Measurements from ENCODE around the gene FBXL14. TPM values are rescaled to one million over a fixed set of nuclear protein-coding genes. Genes with fewer than 3 reads are reported as not detected.
A peak's percentile ranks its signal among the peaks of the same experiment; 100 is the strongest.

FBXL14 gene
- total RNA-seq, 1 donor from 2014 or later = 33.7 TPM

DNA sequence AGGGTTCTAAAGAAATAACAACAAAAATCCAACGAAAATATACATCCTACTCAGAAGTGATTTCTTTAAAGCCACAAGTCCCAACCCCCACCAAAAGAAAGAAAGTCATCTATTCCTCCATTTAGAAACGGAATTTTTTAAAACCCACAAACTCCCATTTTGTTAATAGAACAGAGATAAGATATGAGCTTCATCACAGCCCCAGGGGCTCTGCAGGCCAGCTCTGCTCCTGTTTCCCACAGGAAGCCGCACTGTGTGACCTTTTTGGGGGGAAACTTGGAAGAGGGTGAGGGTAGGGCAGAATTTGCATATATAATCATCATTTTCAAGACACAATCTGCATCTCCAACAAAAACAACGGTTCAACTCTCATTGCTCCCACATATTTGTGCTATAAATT lies 2.8 kb downstream of the FBXL14 start:
- Mint-ChIP-seq H3K4me3 (peak overlapping the region; percentile 90), H3K27ac (ENCODE audit: unreplicated experiment) (no peak overlapping the region), H3K36me3 (ENCODE audit: low read depth) (peaks cover 6% of the 10 kb centered on the region), H3K4me1 (peaks cover 77% of the 10 kb centered on the region), H3K27me3 (ENCODE audit: low read depth) (peaks cover 6% of the 10 kb centered on the region), H3K9me3 (no peaks in the 10 kb centered on the region)
- DNase-seq (ENCODE audit: low read depth, low spot score) = no peak
- TF ChIP-seq, protein P1, sequence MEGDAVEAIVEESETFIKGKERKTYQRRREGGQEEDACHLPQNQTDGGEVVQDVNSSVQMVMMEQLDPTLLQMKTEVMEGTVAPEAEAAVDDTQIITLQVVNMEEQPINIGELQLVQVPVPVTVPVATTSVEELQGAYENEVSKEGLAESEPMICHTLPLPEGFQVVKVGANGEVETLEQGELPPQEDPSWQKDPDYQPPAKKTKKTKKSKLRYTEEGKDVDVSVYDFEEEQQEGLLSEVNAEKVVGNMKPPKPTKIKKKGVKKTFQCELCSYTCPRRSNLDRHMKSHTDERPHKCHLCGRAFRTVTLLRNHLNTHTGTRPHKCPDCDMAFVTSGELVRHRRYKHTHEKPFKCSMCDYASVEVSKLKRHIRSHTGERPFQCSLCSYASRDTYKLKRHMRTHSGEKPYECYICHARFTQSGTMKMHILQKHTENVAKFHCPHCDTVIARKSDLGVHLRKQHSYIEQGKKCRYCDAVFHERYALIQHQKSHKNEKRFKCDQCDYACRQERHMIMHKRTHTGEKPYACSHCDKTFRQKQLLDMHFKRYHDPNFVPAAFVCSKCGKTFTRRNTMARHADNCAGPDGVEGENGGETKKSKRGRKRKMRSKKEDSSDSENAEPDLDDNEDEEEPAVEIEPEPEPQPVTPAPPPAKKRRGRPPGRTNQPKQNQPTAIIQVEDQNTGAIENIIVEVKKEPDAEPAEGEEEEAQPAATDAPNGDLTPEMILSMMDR (conservative IDR thresholded peaks at IDR 0.05) = no peak

DNA sequence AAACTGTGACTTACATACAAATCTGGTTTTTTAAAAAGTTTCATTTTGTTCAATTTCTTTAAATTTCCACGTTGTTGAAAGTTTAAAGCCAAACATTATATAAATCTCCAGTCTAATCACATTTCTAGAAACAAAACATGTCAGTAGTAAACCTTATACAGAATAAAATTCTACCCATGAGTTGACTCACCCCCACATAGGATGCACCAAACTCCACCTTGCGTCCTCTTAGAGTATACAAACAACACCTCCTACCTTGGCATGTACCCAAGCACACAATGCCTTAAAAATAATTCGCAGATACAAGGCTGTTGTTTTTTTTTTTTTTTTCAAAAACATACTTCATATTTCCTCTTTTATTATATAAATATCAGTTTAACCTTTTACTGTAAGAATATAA lies 3.3 kb downstream of the FBXL14 start:
- TF ChIP-seq, protein P1 (conservative IDR thresholded peaks at IDR 0.05) = peak; percentile 36
- Mint-ChIP-seq H3K4me3 (peak overlapping the region; percentile 90), H3K4me1 (peaks cover 74% of the 10 kb centered on the region), H3K9me3 (no peaks in the 10 kb centered on the region), H3K27ac (ENCODE audit: unreplicated experiment) (peak overlapping the region; percentile 91), H3K36me3 (ENCODE audit: low read depth) (peaks cover 6% of the 10 kb centered on the region), H3K27me3 (ENCODE audit: low read depth) (peaks cover 6% of the 10 kb centered on the region)
- no peak for DNase-seq (ENCODE audit: low read depth, low spot score)

DNA sequence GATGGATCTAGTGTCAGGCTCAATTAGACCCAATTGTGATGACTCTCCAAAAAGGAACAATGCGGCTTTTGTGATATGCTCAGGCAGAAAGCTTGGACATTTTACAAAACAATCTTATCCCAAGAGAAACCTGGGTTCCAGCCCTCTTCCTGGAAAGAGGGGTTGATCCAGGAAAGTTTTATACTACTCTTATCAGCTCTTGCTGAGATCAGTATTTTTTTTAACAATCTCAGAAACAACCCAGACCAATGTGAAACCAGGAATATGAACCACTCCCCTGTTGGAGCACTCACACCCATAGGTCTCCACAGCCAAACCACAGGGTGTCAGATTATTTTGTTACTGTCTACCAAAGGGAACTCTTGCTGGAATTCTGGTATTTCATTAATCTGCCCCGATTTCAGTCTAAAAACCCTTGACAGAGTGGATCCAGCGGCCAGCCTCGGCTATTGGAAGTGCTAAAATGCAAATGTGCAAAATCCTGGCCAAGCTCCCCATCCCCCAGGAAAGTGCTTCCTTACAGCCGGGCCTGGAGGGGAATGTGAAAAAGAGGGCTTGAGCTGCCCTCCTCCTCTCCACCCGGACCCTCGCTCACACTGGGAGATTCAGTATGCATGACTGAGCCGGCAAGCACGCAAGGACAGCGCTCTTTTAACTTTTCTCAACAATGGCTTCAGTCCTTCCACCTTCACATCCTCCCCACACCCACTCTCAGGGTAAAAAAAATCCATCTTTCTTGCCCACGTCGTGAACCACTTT lies 4.0 kb downstream of the FBXL14 start:
- H3K27ac Mint-ChIP-seq (ENCODE audit: unreplicated experiment) = peak overlapping the region; percentile 91
- H3K9me3 Mint-ChIP-seq = no peaks in the 10 kb centered on the region
- H3K4me1 Mint-ChIP-seq = peaks cover 67% of the 10 kb centered on the region
- H3K27me3 Mint-ChIP-seq (ENCODE audit: low read depth) = peaks cover 6% of the 10 kb centered on the region
- peak; percentile 57 for DNase-seq (ENCODE audit: low read depth, low spot score)
- peak overlapping the region; percentile 90 for H3K4me3 Mint-ChIP-seq
- H3K36me3 Mint-ChIP-seq (ENCODE audit: low read depth) = peaks cover 6% of the 10 kb centered on the region
- TF ChIP-seq, protein P1 (conservative IDR thresholded peaks at IDR 0.05) = no peak

DNA sequence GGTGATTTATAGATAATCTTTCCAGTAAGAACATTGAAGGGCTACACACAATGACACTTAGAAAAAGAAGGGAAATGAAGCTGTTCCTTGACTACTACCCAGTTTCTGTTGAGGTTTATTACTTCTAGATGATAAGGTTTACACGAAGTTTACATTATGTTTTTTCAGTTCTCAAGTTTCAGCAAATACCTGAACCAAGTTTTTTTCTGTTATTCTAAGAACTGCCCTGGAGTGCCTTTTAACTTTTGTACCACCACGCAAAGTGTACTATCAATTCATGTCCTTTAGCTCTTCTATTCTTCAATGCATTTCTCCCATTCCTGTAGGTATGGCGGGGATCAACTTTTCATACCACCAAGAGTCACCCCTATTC lies 5.8 kb downstream of the FBXL14 start:
- peaks cover 5% of the 10 kb centered on the region for H3K27me3 Mint-ChIP-seq (ENCODE audit: low read depth)
- H3K36me3 Mint-ChIP-seq (ENCODE audit: low read depth) = peaks cover 6% of the 10 kb centered on the region
- DNase-seq (ENCODE audit: low read depth, low spot score) = no peak
- H3K4me3 Mint-ChIP-seq = peak overlapping the region; percentile 54
- TF ChIP-seq, protein P1 (conservative IDR thresholded peaks at IDR 0.05) = no peak
- no peak overlapping the region for H3K27ac Mint-ChIP-seq (ENCODE audit: unreplicated experiment)
- peaks cover 71% of the 10 kb centered on the region for H3K4me1 Mint-ChIP-seq
- H3K9me3 Mint-ChIP-seq = no peaks in the 10 kb centered on the region

DNA sequence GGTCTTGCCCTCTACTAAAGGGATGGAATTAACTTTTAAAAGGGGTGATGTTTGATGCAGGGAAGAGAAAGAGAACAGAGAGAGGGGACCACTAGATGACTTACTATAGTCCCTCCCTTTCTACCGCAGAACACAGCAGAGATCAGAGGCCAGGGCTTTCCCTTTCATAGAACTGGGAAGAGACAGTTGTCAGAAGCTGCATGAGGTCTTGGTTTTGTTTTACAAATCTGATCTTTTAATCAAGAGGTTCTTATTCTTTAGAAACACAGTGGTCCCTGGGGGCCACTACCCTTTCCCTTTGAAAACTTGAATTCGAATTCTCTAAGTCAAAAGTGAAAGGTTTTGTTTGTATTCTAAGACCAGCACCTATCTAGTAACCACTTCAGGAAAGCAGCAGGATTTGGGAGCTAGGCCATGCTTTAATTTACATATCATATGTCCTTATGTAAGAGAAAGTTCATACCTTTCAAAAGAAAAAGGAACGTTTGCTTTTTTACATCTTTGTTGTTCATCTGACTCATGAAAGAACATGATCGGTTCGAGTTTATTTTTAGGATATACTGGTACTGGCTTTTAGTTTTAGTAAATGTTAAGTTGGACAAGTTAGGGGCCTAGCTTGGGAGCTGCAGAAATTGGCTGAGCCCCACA lies 6.3 kb downstream of the FBXL14 start:
- Mint-ChIP-seq H3K36me3 (ENCODE audit: low read depth) (peaks cover 4% of the 10 kb centered on the region), H3K9me3 (no peaks in the 10 kb centered on the region), H3K27me3 (ENCODE audit: low read depth) (peaks cover 5% of the 10 kb centered on the region), H3K27ac (ENCODE audit: unreplicated experiment) (no peak overlapping the region), H3K4me1 (peaks cover 73% of the 10 kb centered on the region), H3K4me3 (peak overlapping the region; percentile 54)
- DNase-seq (ENCODE audit: low read depth, low spot score) = no peak
- TF ChIP-seq, protein P1 (conservative IDR thresholded peaks at IDR 0.05) = no peak
